SK-N-SH (cell line): Measurements from ENCODE around the gene GALNTL6. TPM values are rescaled to one million over a fixed set of nuclear protein-coding genes. Genes with fewer than 3 reads are reported as not detected.

Source experiments
- CTCF ChIA-PET: fragments of 300-600, 350-600 bp; formaldehyde crosslinking; extraction: SDS; loops from one replicate; lab custom pipeline; 2021; lab: Yijun Ruan, JAX
- POLR2A ChIA-PET: fragments of 350-600 bp; sonication (Branson Sonifier 250); formaldehyde crosslinking; extraction: SDS; loops from one replicate; lab custom pipeline; 2020; ENCODE audit warnings: antibody characterized with exemption, inconsistent platforms; lab: Yijun Ruan, JAX
- DNase-seq: peaks from one replicate; pipeline ENCODE4 v3.0.0; 2012
- H2AFZ ChIP-seq: fragments of 200-600 bp; sonication (generic); 2 replicates; pipeline ENCODE4 v1.8.1; 2016; ENCODE audit warnings: antibody characterized with exemption, mild to moderate bottlenecking, low read depth
- H3F3A ChIP-seq: fragments of 200-600 bp; sonication (generic); replicated peaks from 2 replicates; pipeline ENCODE3; 2016; ENCODE audit warnings: antibody characterized with exemption, mild to moderate bottlenecking; ENCODE audit not compliant: insufficient read depth
- H3K27ac ChIP-seq, 2 experiments: fragments of 200-500 bp in 1 of 2; fragments of 200-600 bp in 1 of 2; sonication (Bioruptor generic) in 1 of 2; sonication (generic), shearing (Covaris generic) in 1 of 2; 2 replicates each; pipeline versions ENCODE4 v1.5.1 to v1.6.1; 2014 to 2016; ENCODE audit warnings: low read depth in 2 of 2, inconsistent platforms in 1 of 2, low read length in 1 of 2, mild to moderate bottlenecking in 1 of 2, mixed read lengths in 1 of 2
- H3K27me3 ChIP-seq: fragments of 200-600 bp; sonication (generic), shearing (Covaris generic); 2 replicates; pipeline ENCODE4 v1.6.1; 2016; ENCODE audit warnings: mixed run types; ENCODE audit not compliant: insufficient read depth
- H3K36me3 ChIP-seq, 2 experiments: fragments of 200-500 bp in 1 of 2; fragments of 200-600 bp in 1 of 2; sonication (Bioruptor generic) in 1 of 2; sonication (generic) in 1 of 2; replicated peaks in 1 of 2; 2 replicates each; pipeline versions ENCODE3 to v1.5.1; 2014 to 2016; ENCODE audit warnings: low read length in 1 of 2, mild to moderate bottlenecking in 1 of 2; ENCODE audit not compliant: insufficient read depth in 2 of 2, control insufficient read depth in 1 of 2
- H3K4me1 ChIP-seq, 2 experiments: fragments of 200-500 bp in 1 of 2; fragments of 200-600 bp in 1 of 2; sonication (Bioruptor generic) in 1 of 2; sonication (generic), shearing (Covaris generic) in 1 of 2; 2 replicates each; pipeline versions ENCODE4 v1.5.1 to v1.6.1; 2014 to 2016; ENCODE audit warnings: low read depth in 1 of 2, low read length in 1 of 2, mixed run types in 1 of 2; ENCODE audit not compliant: insufficient read depth in 2 of 2, control insufficient read depth in 1 of 2
- H3K4me2 ChIP-seq: fragments of 200-600 bp; sonication (generic), shearing (Covaris generic); 2 replicates; pipeline ENCODE4 v1.6.1; 2017; ENCODE audit warnings: mixed run types
- H3K4me3 ChIP-seq, 2 experiments: fragments of 200-500 bp in 1 of 2; fragments of 200-600 bp in 1 of 2; sonication (Bioruptor generic) in 1 of 2; sonication (generic), shearing (Covaris generic) in 1 of 2; 2 replicates each; pipeline versions ENCODE4 v1.5.1 to v1.8.1; 2014 to 2016; ENCODE audit warnings: low read depth in 2 of 2, inconsistent platforms in 1 of 2, low read length in 1 of 2, mild to moderate bottlenecking in 1 of 2, mixed read lengths in 1 of 2, moderate library complexity in 1 of 2
- H3K79me2 ChIP-seq: fragments of 200-600 bp; sonication (generic); 2 replicates; pipeline ENCODE4 v1.8.1; 2017; ENCODE audit warnings: mild to moderate bottlenecking; ENCODE audit not compliant: insufficient read depth
- H3K9ac ChIP-seq: fragments of 200-600 bp; sonication (generic); 2 replicates; pipeline ENCODE4 v1.6.1; 2017; ENCODE audit warnings: mixed run types
- H3K9me2 ChIP-seq: fragments of 200-600 bp; sonication (generic); 2 replicates; pipeline ENCODE4 v1.6.1; 2017; ENCODE audit warnings: mixed run types
- H3K9me3 ChIP-seq: fragments of 200-600 bp; sonication (generic); 2 replicates; pipeline ENCODE4 v1.6.1; 2017; ENCODE audit warnings: mixed run types, mild to moderate bottlenecking, moderate library complexity
- H4K20me1 ChIP-seq: fragments of 200-600 bp; sonication (generic); 2 replicates; pipeline ENCODE4 v1.6.1; 2017; ENCODE audit warnings: mild to moderate bottlenecking, mixed run types; ENCODE audit not compliant: insufficient read depth
- EZH2phosphoT487 ChIP-seq: fragments of 200-600 bp; sonication (generic); IDR thresholded peaks from 2 replicates; pipeline ENCODE4 v1.6.1; 2017; ENCODE audit warnings: low read depth, mixed run types, mild to moderate bottlenecking, antibody characterized with exemption, moderate library complexity, borderline replicate concordance
- GATA2 ChIP-seq: sonication (generic); formaldehyde crosslinking; IDR thresholded peaks from 2 replicates; pipeline ENCODE4 v1.5.0; 2020; ENCODE audit warnings: mild to moderate bottlenecking, missing genetic modification reagents
- MEF2A ChIP-seq: IDR thresholded peaks from 2 replicates; pipeline ENCODE4 v1.4.0; 2012; ENCODE audit warnings: low read depth, borderline replicate concordance
- NFIC ChIP-seq: IDR thresholded peaks from 2 replicates; pipeline ENCODE4 v1.4.0; 2012; ENCODE audit warnings: borderline replicate concordance
- RAD21 ChIP-seq: IDR thresholded peaks from 2 replicates; pipeline ENCODE4 v1.6.1; 2012; ENCODE audit warnings: mild to moderate bottlenecking, low read length
- RXRA ChIP-seq: IDR thresholded peaks from 2 replicates; pipeline ENCODE4 v1.4.0; 2012; ENCODE audit warnings: low read depth, mild to moderate bottlenecking, borderline replicate concordance
- SMC3 ChIP-seq: IDR thresholded peaks from 2 replicates; pipeline ENCODE4 v1.6.1; 2012; ENCODE audit warnings: low read depth, low read length, improper control_type of control experiment
- WGBS: methylation state at CpG from one replicate; pipeline ENCODE4 v1.1.6; 2017; ENCODE audit warnings: low lambda C conversion rate; 5-methylcytosine and 5-hydroxymethylcytosine counted together
- polyA plus RNA-seq, 3 experiments: library from polyadenylated mRNA; depleted of rRNA; stranded (reverse); fragments of >200 nt; gene quantifications; 2 replicates each; pipeline ENCODE4 v1.2.3, GENCODE V29; 2012
- TF ChIP-seq, protein P1 (sequence below): IDR thresholded peaks from 2 replicates; pipeline ENCODE4; 2012
- TF ChIP-seq, protein P2 (sequence below): fragments of 200-600 bp; sonication (generic); IDR thresholded peaks from 2 replicates; pipeline ENCODE4 v1.6.1; 2017; ENCODE audit warnings: antibody characterized with exemption, mild to moderate bottlenecking, moderate library complexity
- TF ChIP-seq, protein P3 (sequence below): fragments of 150-350 bp; IDR thresholded peaks from 2 replicates; pipeline ENCODE4 v1.6.1; 2016; ENCODE audit warnings: mild to moderate bottlenecking, low read depth, low read length

The GALNTL6 gene
- polyA plus RNA-seq, 1 of the 3 experiments (the other 2 are of a cell fraction), result 0.07 TPM

DNA sequence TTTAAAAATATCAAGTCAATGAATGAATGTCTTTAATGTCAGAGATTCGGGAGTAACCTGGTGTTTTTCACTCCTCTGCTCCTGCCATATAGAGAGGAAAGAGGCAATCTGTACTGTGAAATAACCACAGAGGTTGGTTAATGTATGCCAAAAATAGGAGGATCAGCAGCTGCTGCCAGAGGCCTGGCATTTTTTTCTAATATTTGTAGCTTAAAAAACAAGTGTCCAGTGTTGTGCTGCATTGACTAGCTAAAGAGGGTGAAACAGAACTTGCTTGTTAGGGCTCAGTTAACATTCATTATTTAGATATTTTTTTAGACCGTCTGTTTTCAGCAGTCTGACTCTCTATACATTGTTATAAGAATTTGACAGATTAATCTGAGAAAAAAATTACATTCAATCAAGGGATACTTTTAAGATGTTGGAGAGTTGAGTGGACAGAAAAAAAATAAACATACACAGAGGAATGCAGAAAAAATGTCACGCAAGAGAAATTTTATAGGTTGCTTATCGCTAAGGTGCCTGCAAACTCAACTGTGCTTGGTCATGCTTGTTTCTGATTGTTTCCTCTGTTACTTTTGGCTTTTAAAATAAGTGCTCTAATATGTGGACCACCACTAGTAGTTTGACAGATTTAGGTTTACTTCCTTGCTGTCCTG is 963.1 kb downstream of the GALNTL6 start:
- H3K9me3 ChIP-seq, result no peaks in the 10 kb centered on the region
- ChIA-PET CTCF (no interaction called here), POLR2A (no interaction called here)
- no peaks in the 10 kb centered on the region for H3K9me2 ChIP-seq
- no peaks in the 10 kb centered on the region for H3K79me2 ChIP-seq
- no peak overlapping the region for H3K4me2 ChIP-seq
- no peak overlapping the region for H3K4me3 ChIP-seq
- no peaks in the 10 kb centered on the region for H3F3A ChIP-seq
- H3K9ac ChIP-seq, result no peak overlapping the region
- no peaks in the 10 kb centered on the region for H3K36me3 ChIP-seq
- no peak overlapping the region for H3K27ac ChIP-seq
- H2AFZ ChIP-seq, result no peak overlapping the region
- H3K4me1 ChIP-seq, result no peaks in the 10 kb centered on the region
- H4K20me1 ChIP-seq, result no peaks in the 10 kb centered on the region
- TF ChIP-seq GATA2 (CRISPR knock-in tag), result no peak
- H3K27me3 ChIP-seq, result no peaks in the 10 kb centered on the region
- 56% methylated on average over 4 of the region's 4 CpGs for WGBS
- no peak for DNase-seq

DNA sequence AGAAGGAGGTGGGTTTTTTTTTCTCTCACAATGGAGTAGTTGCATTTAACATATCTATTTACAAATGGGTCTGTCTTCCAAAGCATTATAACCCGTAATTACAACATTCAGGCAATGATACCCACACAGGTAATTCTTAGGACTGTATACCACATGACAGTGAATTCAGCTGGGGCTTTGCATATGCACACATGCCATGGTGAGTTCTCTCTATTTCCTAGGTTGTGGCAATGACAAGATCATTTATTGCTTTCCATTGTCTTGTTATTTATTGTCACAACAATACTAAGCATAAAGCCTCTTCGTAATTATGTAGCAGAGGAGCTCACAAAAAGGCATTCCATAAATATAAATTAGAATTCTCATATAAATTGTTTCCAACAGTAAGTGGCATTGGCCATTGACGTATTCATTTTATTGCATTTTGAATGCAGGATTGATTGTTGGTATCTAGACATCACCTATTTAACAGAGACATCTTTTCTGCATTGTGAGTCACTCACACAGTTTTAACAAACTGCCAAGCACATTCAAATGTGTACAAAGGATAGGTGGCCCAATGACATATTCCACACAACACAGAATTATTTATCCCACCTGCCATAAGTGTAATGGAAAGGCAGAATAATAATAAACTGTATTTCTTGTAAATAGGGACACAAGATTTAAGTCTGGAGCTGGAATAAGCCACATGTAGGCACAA is 964.7 kb downstream of the GALNTL6 start:
- Histone ChIP-seq H3K79me2 (no peaks in the 10 kb centered on the region), H3K27ac (no peak overlapping the region), H3K4me3 (no peak overlapping the region), H3K27me3 (no peaks in the 10 kb centered on the region), H3K36me3 (no peaks in the 10 kb centered on the region), H3K9ac (no peak overlapping the region), H3K9me3 (no peaks in the 10 kb centered on the region), H4K20me1 (no peaks in the 10 kb centered on the region), H3K4me2 (no peak overlapping the region), H3F3A (no peaks in the 10 kb centered on the region), H3K9me2 (no peaks in the 10 kb centered on the region), H2AFZ (no peak overlapping the region), H3K4me1 (no peaks in the 10 kb centered on the region)
- DNase-seq, result no peak
- 25% methylated on average over 3 of the region's 3 CpGs for WGBS
- TF ChIP-seq, protein P1, sequence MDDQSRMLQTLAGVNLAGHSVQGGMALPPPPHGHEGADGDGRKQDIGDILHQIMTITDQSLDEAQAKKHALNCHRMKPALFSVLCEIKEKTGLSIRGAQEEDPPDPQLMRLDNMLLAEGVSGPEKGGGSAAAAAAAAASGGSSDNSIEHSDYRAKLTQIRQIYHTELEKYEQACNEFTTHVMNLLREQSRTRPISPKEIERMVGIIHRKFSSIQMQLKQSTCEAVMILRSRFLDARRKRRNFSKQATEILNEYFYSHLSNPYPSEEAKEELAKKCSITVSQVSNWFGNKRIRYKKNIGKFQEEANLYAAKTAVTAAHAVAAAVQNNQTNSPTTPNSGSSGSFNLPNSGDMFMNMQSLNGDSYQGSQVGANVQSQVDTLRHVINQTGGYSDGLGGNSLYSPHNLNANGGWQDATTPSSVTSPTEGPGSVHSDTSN, result no peak
- TF ChIP-seq MEF2A (no peak), EZH2phosphoT487 (no peak), RXRA (no peak), SMC3 (no peak), NFIC (no peak), GATA2 (CRISPR knock-in tag) (no peak), RAD21 (no peak)
- TF ChIP-seq, protein P2, sequence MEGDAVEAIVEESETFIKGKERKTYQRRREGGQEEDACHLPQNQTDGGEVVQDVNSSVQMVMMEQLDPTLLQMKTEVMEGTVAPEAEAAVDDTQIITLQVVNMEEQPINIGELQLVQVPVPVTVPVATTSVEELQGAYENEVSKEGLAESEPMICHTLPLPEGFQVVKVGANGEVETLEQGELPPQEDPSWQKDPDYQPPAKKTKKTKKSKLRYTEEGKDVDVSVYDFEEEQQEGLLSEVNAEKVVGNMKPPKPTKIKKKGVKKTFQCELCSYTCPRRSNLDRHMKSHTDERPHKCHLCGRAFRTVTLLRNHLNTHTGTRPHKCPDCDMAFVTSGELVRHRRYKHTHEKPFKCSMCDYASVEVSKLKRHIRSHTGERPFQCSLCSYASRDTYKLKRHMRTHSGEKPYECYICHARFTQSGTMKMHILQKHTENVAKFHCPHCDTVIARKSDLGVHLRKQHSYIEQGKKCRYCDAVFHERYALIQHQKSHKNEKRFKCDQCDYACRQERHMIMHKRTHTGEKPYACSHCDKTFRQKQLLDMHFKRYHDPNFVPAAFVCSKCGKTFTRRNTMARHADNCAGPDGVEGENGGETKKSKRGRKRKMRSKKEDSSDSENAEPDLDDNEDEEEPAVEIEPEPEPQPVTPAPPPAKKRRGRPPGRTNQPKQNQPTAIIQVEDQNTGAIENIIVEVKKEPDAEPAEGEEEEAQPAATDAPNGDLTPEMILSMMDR, result no peak
- TF ChIP-seq, protein P3, sequence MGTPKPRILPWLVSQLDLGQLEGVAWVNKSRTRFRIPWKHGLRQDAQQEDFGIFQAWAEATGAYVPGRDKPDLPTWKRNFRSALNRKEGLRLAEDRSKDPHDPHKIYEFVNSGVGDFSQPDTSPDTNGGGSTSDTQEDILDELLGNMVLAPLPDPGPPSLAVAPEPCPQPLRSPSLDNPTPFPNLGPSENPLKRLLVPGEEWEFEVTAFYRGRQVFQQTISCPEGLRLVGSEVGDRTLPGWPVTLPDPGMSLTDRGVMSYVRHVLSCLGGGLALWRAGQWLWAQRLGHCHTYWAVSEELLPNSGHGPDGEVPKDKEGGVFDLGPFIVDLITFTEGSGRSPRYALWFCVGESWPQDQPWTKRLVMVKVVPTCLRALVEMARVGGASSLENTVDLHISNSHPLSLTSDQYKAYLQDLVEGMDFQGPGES, result no peak
- ChIA-PET POLR2A (no interaction called here), CTCF (interaction anchor here (1.3 kb wide), 1 partner anchor 8 kb away, joined by 4 read pairs; no protein-coding TSS in a partner anchor)
